Smooth muscle cell of bladder (primary cell): Measurements from ENCODE around the gene HLA-DRA. TPM values are rescaled to one million over a fixed set of nuclear protein-coding genes. Genes with fewer than 3 reads are reported as not detected.

Experiments used
- total RNA-seq: library from RNA; depleted of rRNA; stranded (reverse); fragments of >200 nt; gene quantifications from 2 replicates; pipeline ENCODE4 v1.2.3, GENCODE V29; 2014

HLA-DRA gene
- 0.09 TPM in 1 of 2 replicates, not detected in the other for total RNA-seq

GRCh38 chr6:32439602-32440214, at the start of gene HLA-DRA:
TSS of gene HLA-DRA (plus strand) at chr6:32439887. CDS start at chr6:32439951, 64 bp downstream.

GRCh38 chr6:32406857-32407256, 32.8 kb upstream of the HLA-DRA start, which contains the start of gene BTNL2:
TSS of gene BTNL2 (minus strand) at chr6:32407181. CDS start at chr6:32407123, 58 bp downstream.

Other genes starting within 250 kb of the HLA-DRA start
- gene PBX2, start 249.7 kb upstream of the HLA-DRA start, total RNA-seq, result 19.2 and 24.8 TPM in 2 replicates
- 0.74 and 0.85 TPM in 2 replicates for gene GPSM3, start 247.2 kb upstream of the HLA-DRA start, total RNA-seq
- 0.85 and 1.2 TPM in 2 replicates for gene NOTCH4, start 215.8 kb upstream of the HLA-DRA start, total RNA-seq
- gene TSBP1, start 68.0 kb upstream of the HLA-DRA start, total RNA-seq, result not detected in 2 replicates
- gene BTNL2, start 32.7 kb upstream of the HLA-DRA start, total RNA-seq, result not detected in 2 replicates
- not detected in 2 replicates for gene HLA-DRB5, start 90.4 kb downstream of the HLA-DRA start, total RNA-seq
- not detected in 2 replicates for gene HLA-DRB1, start 150.0 kb downstream of the HLA-DRA start, total RNA-seq
- gene HLA-DQA1, start 197.5 kb downstream of the HLA-DRA start, total RNA-seq, result not detected in 2 replicates
- not detected in 2 replicates for gene HLA-DQB1, start 226.8 kb downstream of the HLA-DRA start, total RNA-seq